CD14-positive monocyte (primary cell): ENCODE data around the gene BMP7. TPM values are rescaled to one million over a fixed set of nuclear protein-coding genes. Genes with fewer than 3 reads are reported as not detected.

Experiments
- DNase-seq, 3 donors: peaks; one replicate each; pipeline ENCODE4 v3.0.0-alpha.2; 2011 to 2022
- H2AFZ ChIP-seq: 2 replicates; pipeline ENCODE4 v1.6.0; 2012; ENCODE audit warnings: mild to moderate bottlenecking, low read depth, low read length, inconsistent platforms; ENCODE audit not compliant: insufficient read depth, poor library complexity, severe bottlenecking
- H3K27ac ChIP-seq, 2 donors: 1 replicate in 1 of 2; 2 replicates in 1 of 2; pipeline ENCODE4 v1.5.1; 2012 to 2013; ENCODE audit warnings: low read length in 2 of 2, control low read depth in 1 of 2, inconsistent platforms in 1 of 2, low read depth in 1 of 2, mild to moderate bottlenecking in 1 of 2
- H3K27me3 ChIP-seq, 2 donors: one replicate each; pipeline versions ENCODE4 v1.6.0 to v1.6.1; 2011 to 2013; ENCODE audit warnings: low read length in 2 of 2; ENCODE audit not compliant: control insufficient read depth in 2 of 2, insufficient read depth in 2 of 2
- H3K36me3 ChIP-seq, 2 donors: replicated peaks in 1 of 2; 1 replicate in 1 of 2; 2 replicates in 1 of 2; pipeline versions ENCODE4 v1.5.1 to v1.6.1; 2012 to 2013; ENCODE audit warnings: low read length in 2 of 2, control low read depth in 1 of 2, inconsistent platforms in 1 of 2, mild to moderate bottlenecking in 1 of 2; ENCODE audit not compliant: insufficient read depth in 2 of 2, control insufficient read depth in 1 of 2
- H3K4me1 ChIP-seq, 2 donors: 1 replicate in 1 of 2; 2 replicates in 1 of 2; pipeline versions ENCODE4 v1.5.1 to v1.6.1; 2012 to 2013; ENCODE audit warnings: low read length in 2 of 2, control low read depth in 1 of 2, inconsistent platforms in 1 of 2, mild to moderate bottlenecking in 1 of 2, moderate library complexity in 1 of 2; ENCODE audit not compliant: insufficient read depth in 2 of 2, control insufficient read depth in 1 of 2
- H3K4me2 ChIP-seq: replicated peaks from 2 replicates; pipeline ENCODE3; 2012; ENCODE audit warnings: low read length, moderate library complexity, mild to moderate bottlenecking; ENCODE audit not compliant: poor library complexity, severe bottlenecking; ENCODE audit errors: extremely low read depth
- H3K4me3 ChIP-seq, 3 experiments: fragments of 200-600 bp in 1 of 3; sonication (generic) in 1 of 3; replicated peaks in 1 of 3; 1 replicate in 2 of 3; 2 replicates in 1 of 3; pipeline ENCODE4 v1.5.1; 2011 to 2013; ENCODE audit warnings: low read length in 3 of 3, mild to moderate bottlenecking in 3 of 3, control low read depth in 2 of 3, low read depth in 2 of 3, inconsistent platforms in 1 of 3, moderate library complexity in 1 of 3
- H3K79me2 ChIP-seq: 2 replicates; pipeline ENCODE4 v1.6.0; 2012; ENCODE audit warnings: mild to moderate bottlenecking, control low read depth, inconsistent platforms, low read length, moderate library complexity; ENCODE audit not compliant: insufficient read depth
- H3K9ac ChIP-seq: 2 replicates; pipeline ENCODE4 v1.6.0; 2017; ENCODE audit warnings: low read length, mild to moderate bottlenecking; ENCODE audit not compliant: insufficient read depth, poor library complexity, severe bottlenecking
- H3K9me3 ChIP-seq, 2 donors: replicated peaks in 1 of 2; 1 replicate in 1 of 2; 2 replicates in 1 of 2; pipeline versions ENCODE4 v1.5.1 to v1.6.1; 2012 to 2013; ENCODE audit warnings: low read length in 2 of 2, control low read depth in 1 of 2; ENCODE audit not compliant: control insufficient read depth in 1 of 2, insufficient read depth in 1 of 2
- H4K20me1 ChIP-seq: 2 replicates; pipeline ENCODE4 v1.6.0; 2012; ENCODE audit warnings: mild to moderate bottlenecking, low read length, control low read depth, moderate library complexity; ENCODE audit not compliant: insufficient read depth
- H3K27ac Mint-ChIP-seq, 7 donors: one replicate each; pipeline ENCODE4 v1.8.0; 2020; ENCODE audit warnings: mild to moderate bottlenecking in 7 of 7, mixed read lengths in 7 of 7, moderate library complexity in 6 of 7, inconsistent platforms in 2 of 7
- H3K27me3 Mint-ChIP-seq, 3 donors: one replicate each; pipeline ENCODE4 v1.8.0; 2021 to 2022; ENCODE audit warnings: low read depth in 3 of 3, mild to moderate bottlenecking in 3 of 3, mixed read lengths in 3 of 3, moderate library complexity in 3 of 3, inconsistent platforms in 1 of 3
- H3K36me3 Mint-ChIP-seq, 2 donors: one replicate each; pipeline ENCODE4 v1.8.0; 2020; ENCODE audit warnings: mixed read lengths in 2 of 2, inconsistent platforms in 1 of 2, mild to moderate bottlenecking in 1 of 2
- H3K4me1 Mint-ChIP-seq: one replicate; pipeline ENCODE4 v1.8.0; 2020; ENCODE audit warnings: mild to moderate bottlenecking, mixed read lengths
- H3K4me3 Mint-ChIP-seq, 2 donors: one replicate each; pipeline ENCODE4 v1.8.0; 2020; ENCODE audit warnings: mild to moderate bottlenecking in 2 of 2, mixed read lengths in 2 of 2, moderate library complexity in 1 of 2
- H3K9me3 Mint-ChIP-seq, 7 donors: one replicate each; pipeline ENCODE4 v1.8.0; 2020 to 2022; ENCODE audit warnings: mixed read lengths in 7 of 7, mild to moderate bottlenecking in 6 of 7, moderate library complexity in 6 of 7, inconsistent platforms in 2 of 7
- WGBS: methylation state at CpG from one replicate; pipeline ENCODE4 v1.1.5; 2013; ENCODE audit warnings: missing lambda C conversion rate; ENCODE audit not compliant: insufficient coverage; 5-methylcytosine and 5-hydroxymethylcytosine counted together
- intact Hi-C, 2 donors: fragments of 100-400 bp; cut with micrococcal nuclease; formaldehyde crosslinking; loops; one replicate each; pipeline versions ENCODE4 v1.15.0 to v1.15.1; 2023
- polyA plus RNA-seq, 3 donors: library from polyadenylated mRNA; depleted of rRNA in 1 of 3; unstranded in 2 of 3; stranded (reverse) in 1 of 3; fragments of 300-500 nt in 2 of 3; fragments of >200 nt in 1 of 3; fragmentation: Illumina TruSeq in 2 of 3; gene quantifications; 1 replicate in 2 of 3; 2 replicates in 1 of 3; pipeline ENCODE4 v1.2.3, GENCODE V29; 2012 to 2021
- TF ChIP-seq, protein P1 (sequence below): fragments of 200-600 bp; IDR thresholded peaks from one replicate; pipeline ENCODE4 v1.8.0; 2022; ENCODE audit warnings: antibody characterized with exemption, mild to moderate bottlenecking

The BMP7 gene
- polyA plus RNA-seq, 3 donors: not detected

DNA sequence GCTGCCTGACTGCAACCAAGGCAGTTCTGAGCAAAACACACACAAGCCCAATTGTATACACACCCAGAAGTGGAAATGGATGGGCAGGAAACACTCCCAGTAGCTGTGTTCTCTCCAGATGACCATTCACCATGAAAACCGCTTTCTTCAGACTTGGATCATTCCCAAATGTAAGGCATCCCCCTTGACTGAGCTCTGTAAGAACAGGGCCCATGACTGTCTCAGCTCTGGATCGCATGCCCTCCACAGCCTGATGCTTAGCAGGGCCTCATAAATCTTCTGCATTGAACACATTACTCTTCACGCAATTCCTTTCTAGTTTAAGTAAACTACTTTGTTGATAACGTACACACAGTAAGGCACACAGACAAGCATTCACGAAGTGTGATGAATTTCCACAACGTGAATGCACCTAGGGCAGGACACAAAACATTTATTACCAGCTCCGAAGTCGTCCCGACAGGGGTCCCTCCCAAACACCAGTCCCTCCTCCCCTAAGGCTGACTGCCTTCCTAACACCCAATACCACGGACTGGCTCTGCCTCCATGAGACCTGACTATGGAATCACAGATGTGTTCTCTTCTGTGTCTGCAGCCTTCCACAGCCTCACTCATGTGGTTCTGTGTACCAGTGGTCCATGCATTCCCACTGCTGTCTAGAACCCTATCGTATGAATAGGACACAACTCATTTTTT lies 31.7 kb downstream of the BMP7 start:
- H3K36me3 ChIP-seq: no peaks in the 10 kb centered on the region
- no peak overlapping the region for H2AFZ ChIP-seq
- DNase-seq: no peak
- H3K4me1 Mint-ChIP-seq: no peaks in the 10 kb centered on the region
- no peak overlapping the region for H3K9ac ChIP-seq
- H3K36me3 Mint-ChIP-seq: no peaks in the 10 kb centered on the region
- intact Hi-C loops: no loop called here
- H3K79me2 ChIP-seq: no peaks in the 10 kb centered on the region
- H3K4me3 ChIP-seq: no peak overlapping the region
- H4K20me1 ChIP-seq: no peaks in the 10 kb centered on the region
- H3K27ac Mint-ChIP-seq: no peak overlapping the region
- no peak overlapping the region for H3K27ac ChIP-seq
- H3K27me3 Mint-ChIP-seq: peaks cover 10 to 25% (median 10%) of the 10 kb centered on the region in 3 donors
- H3K4me2 ChIP-seq: no peak overlapping the region
- TF ChIP-seq, protein P1, sequence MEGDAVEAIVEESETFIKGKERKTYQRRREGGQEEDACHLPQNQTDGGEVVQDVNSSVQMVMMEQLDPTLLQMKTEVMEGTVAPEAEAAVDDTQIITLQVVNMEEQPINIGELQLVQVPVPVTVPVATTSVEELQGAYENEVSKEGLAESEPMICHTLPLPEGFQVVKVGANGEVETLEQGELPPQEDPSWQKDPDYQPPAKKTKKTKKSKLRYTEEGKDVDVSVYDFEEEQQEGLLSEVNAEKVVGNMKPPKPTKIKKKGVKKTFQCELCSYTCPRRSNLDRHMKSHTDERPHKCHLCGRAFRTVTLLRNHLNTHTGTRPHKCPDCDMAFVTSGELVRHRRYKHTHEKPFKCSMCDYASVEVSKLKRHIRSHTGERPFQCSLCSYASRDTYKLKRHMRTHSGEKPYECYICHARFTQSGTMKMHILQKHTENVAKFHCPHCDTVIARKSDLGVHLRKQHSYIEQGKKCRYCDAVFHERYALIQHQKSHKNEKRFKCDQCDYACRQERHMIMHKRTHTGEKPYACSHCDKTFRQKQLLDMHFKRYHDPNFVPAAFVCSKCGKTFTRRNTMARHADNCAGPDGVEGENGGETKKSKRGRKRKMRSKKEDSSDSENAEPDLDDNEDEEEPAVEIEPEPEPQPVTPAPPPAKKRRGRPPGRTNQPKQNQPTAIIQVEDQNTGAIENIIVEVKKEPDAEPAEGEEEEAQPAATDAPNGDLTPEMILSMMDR: no peak
- no peaks in the 10 kb centered on the region for H3K9me3 ChIP-seq
- no peaks in the 10 kb centered on the region for H3K4me1 ChIP-seq
- H3K4me3 Mint-ChIP-seq: no peak overlapping the region
- H3K9me3 Mint-ChIP-seq: peaks cover 0 to 9% (median 4%) of the 10 kb centered on the region in 7 donors
- WGBS: 68% methylated on average over 10 of the region's 11 CpGs
- no peaks in the 10 kb centered on the region for H3K27me3 ChIP-seq

DNA sequence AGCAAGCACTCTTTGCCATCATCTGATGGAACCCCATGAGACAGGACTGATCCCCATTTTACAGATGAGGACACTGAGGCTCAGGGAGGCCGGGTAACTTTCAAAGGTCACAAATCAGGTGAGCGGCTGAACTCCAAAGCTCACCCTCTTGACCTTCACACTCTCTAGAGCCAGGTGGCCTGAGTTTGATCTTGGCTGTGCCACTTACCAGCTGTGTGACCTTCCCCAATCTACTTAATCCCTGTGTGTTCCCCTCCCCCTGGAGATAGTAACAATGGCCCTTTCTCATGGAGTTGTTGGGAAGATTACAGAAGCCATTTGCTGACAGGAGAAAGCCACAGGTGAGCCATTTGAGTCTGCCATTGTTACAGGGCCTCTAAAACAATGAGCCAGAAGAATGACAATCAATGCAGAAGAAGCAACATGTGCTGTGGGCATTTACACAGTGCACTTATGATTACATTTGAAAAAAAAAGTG lies 34.5 kb downstream of the BMP7 start:
- peaks cover 11 to 28% (median 13%) of the 10 kb centered on the region in 3 donors for H3K27me3 Mint-ChIP-seq
- intact Hi-C loops: no loop called here
- DNase-seq: no peak
- H3K36me3 Mint-ChIP-seq: no peaks in the 10 kb centered on the region
- H3K4me3 Mint-ChIP-seq: no peak overlapping the region
- no peaks in the 10 kb centered on the region for H3K27me3 ChIP-seq
- peaks cover 0 to 5% (median 0%) of the 10 kb centered on the region in 7 donors for H3K9me3 Mint-ChIP-seq
- H3K4me2 ChIP-seq: no peak overlapping the region
- H2AFZ ChIP-seq: no peak overlapping the region
- H3K27ac Mint-ChIP-seq: no peak overlapping the region
- WGBS: 92% methylated on average over 2 of the region's 2 CpGs
- no peaks in the 10 kb centered on the region for H4K20me1 ChIP-seq
- H3K4me3 ChIP-seq: no peak overlapping the region
- H3K36me3 ChIP-seq: no peaks in the 10 kb centered on the region
- TF ChIP-seq, protein P1: no peak
- no peaks in the 10 kb centered on the region for H3K9me3 ChIP-seq
- no peaks in the 10 kb centered on the region for H3K79me2 ChIP-seq
- H3K9ac ChIP-seq: no peak overlapping the region
- no peak overlapping the region for H3K27ac ChIP-seq
- no peaks in the 10 kb centered on the region for H3K4me1 Mint-ChIP-seq
- no peaks in the 10 kb centered on the region for H3K4me1 ChIP-seq
